K562 (cell line): ENCODE data around the gene LMLN. TPM values are rescaled to one million over a fixed set of nuclear protein-coding genes. Genes with fewer than 3 reads are reported as not detected.

ENCODE experiments used
- ARID3B ChIP-seq: fragments of 250-450 bp; sonication (Bioruptor Pico); IDR thresholded peaks from 2 replicates; pipeline ENCODE4 v1.4.0; 2020; ENCODE audit warnings: borderline replicate concordance
- CC2D1A ChIP-seq: fragments of 450-650 bp; IDR thresholded peaks from 2 replicates; pipeline ENCODE4 v1.6.1; 2017; ENCODE audit warnings: mild to moderate bottlenecking
- CXXC5 ChIP-seq: fragments of 250-450 bp; sonication (Bioruptor Pico); IDR thresholded peaks from 2 replicates; pipeline ENCODE4 v1.8.0; 2022; ENCODE audit warnings: inconsistent platforms, mild to moderate bottlenecking, moderate library complexity
- E2F1 ChIP-seq: sonication (generic); formaldehyde crosslinking; IDR thresholded peaks from 2 replicates; pipeline ENCODE4 v1.8.1; 2023; ENCODE audit warnings: mild to moderate bottlenecking, missing genetic modification reagents, moderate library complexity
- ELF1 ChIP-seq: fragments of 200-800 bp; sonication (Bioruptor generic); IDR thresholded peaks from 2 replicates; pipeline ENCODE4 v1.6.1; 2016; ENCODE audit warnings: missing genetic modification characterization, missing compliant biosample characterization
- EP400 ChIP-seq: fragments of 450-650 bp; IDR thresholded peaks from 2 replicates; pipeline ENCODE4 v1.6.1; 2017; ENCODE audit warnings: antibody characterized with exemption, mild to moderate bottlenecking, moderate library complexity
- ILF3 ChIP-seq: fragments of 450-650 bp; IDR thresholded peaks from 2 replicates; pipeline ENCODE4 v1.6.1; 2018; ENCODE audit warnings: antibody characterized with exemption, mild to moderate bottlenecking, moderate library complexity, borderline replicate concordance
- MAFG ChIP-seq: fragments of 450-650 bp; conservative IDR thresholded peaks from 2 replicates; pipeline ENCODE4 v1.6.1; 2016; ENCODE audit warnings: missing genetic modification characterization, missing compliant biosample characterization
- NCOA1 ChIP-seq: fragments of 450-650 bp; IDR thresholded peaks from 2 replicates; pipeline ENCODE4 v1.6.1; 2016; ENCODE audit warnings: low read depth
- NR3C1 ChIP-seq: sonication (generic); formaldehyde crosslinking; IDR thresholded peaks from 2 replicates; pipeline ENCODE4 v1.8.1; 2022; ENCODE audit warnings: missing genetic modification reagents
- RBM15 ChIP-seq: fragments of 200-400 bp; formaldehyde crosslinking; IDR thresholded peaks from 2 replicates; pipeline ENCODE4 v1.6.1; 2018; ENCODE audit warnings: mild to moderate bottlenecking, low read length, moderate library complexity; ENCODE audit not compliant: insufficient read depth
- SMARCA4 ChIP-seq: fragments of 450-650 bp; IDR thresholded peaks from 2 replicates; pipeline ENCODE4 v1.6.1; 2016
- TAL1 ChIP-seq: fragments of 450-650 bp; IDR thresholded peaks from 2 replicates; pipeline ENCODE4 v1.6.1; 2016; ENCODE audit warnings: mild to moderate bottlenecking
- ZBTB33 ChIP-seq: sonication (generic); formaldehyde crosslinking; IDR thresholded peaks from 2 replicates; pipeline ENCODE4 v1.8.1; 2023; ENCODE audit warnings: mild to moderate bottlenecking, missing genetic modification reagents
- ZNF282 ChIP-seq: sonication (generic); formaldehyde crosslinking; IDR thresholded peaks from 2 replicates; pipeline ENCODE4 v1.8.1; 2023; ENCODE audit warnings: missing genetic modification reagents
- ZSCAN29 ChIP-seq: fragments of 450-650 bp; IDR thresholded peaks from 2 replicates; pipeline ENCODE4 v1.6.1; 2017
- polyA plus RNA-seq, 8 experiments: library from polyadenylated mRNA; depleted of rRNA in 4 of 8; stranded (reverse) in 5 of 8; unstranded in 3 of 8; fragments of >200 nt; fragmentation: Nextera tagmentation in 2 of 8; fragmentation: Illumina TruSeq in 1 of 8; extraction: Ambion mirVana in 2 of 8; extraction: Trizol in 1 of 8; gene quantifications; 2 replicates each; pipeline versions ENCODE4 v1.2.1 to v1.2.3, GENCODE V29; 2011 to 2014; ENCODE audit warnings: inconsistent platforms in 1 of 8, missing spikeins in 1 of 8
- total RNA-seq, 7 experiments: library from RNA; depleted of rRNA in 6 of 7; stranded (reverse); fragments of >200 nt in 6 of 7; fragmentation: Illumina TruSeq in 2 of 7; extraction: Trizol in 2 of 7; gene quantifications; 2 replicates each; pipeline versions ENCODE4 v1.2.1 to v1.2.3, GENCODE V29; 2011 to 2021; ENCODE audit warnings: low replicate concordance in 1 of 7
- TF ChIP-seq, protein P1 (sequence below), 2 experiments: fragments of 450-650 bp in 1 of 2; sonication (generic) in 1 of 2; formaldehyde crosslinking in 1 of 2; IDR thresholded peaks in 1 of 2; conservative IDR thresholded peaks in 1 of 2; 2 replicates each; pipeline versions ENCODE4 v1.6.1 to v1.8.1; 2016 to 2023; ENCODE audit warnings: mild to moderate bottlenecking in 2 of 2, moderate library complexity in 2 of 2, inconsistent platforms in 1 of 2, missing genetic modification reagents in 1 of 2
- TF ChIP-seq, protein P2 (sequence below): fragments of 450-650 bp; IDR thresholded peaks from 2 replicates; pipeline ENCODE4 v1.6.1; 2016; ENCODE audit warnings: mild to moderate bottlenecking
- TF ChIP-seq, protein P3 (sequence below): fragments of 450-650 bp; formaldehyde crosslinking; conservative IDR thresholded peaks from 2 replicates; pipeline ENCODE4 v1.4.0; 2022; ENCODE audit warnings: mild to moderate bottlenecking, missing genetic modification characterization

LMLN gene
- total and polyA plus RNA-seq, 9 of the 15 experiments (the other 6 are each of a cell fraction or from before 2014, with no cell fraction given), result 2.2 to 15.9 (median 6.9) TPM

- no peak; the same call in 1 of the 2 replicates for TF ChIP-seq ZBTB33 (CRISPR knock-in tag)
- no peak for TF ChIP-seq ZNF282 (CRISPR knock-in tag)
- no peak for TF ChIP-seq TAL1
- TF ChIP-seq ZSCAN29, result no peak
- TF ChIP-seq ELF1 (tag), result no peak
- TF ChIP-seq SMARCA4, result no peak
- TF ChIP-seq E2F1 (CRISPR knock-in tag), result no peak
- TF ChIP-seq ILF3, result no peak
- peak; percentile 98 for TF ChIP-seq CXXC5 (CRISPR knock-in tag)
- TF ChIP-seq, protein P1, sequence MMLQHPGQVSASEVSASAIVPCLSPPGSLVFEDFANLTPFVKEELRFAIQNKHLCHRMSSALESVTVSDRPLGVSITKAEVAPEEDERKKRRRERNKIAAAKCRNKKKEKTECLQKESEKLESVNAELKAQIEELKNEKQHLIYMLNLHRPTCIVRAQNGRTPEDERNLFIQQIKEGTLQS (IDR thresholded peaks at IDR 0.05), result no peak
- TF ChIP-seq, protein P1 (CRISPR knock-in tag; conservative IDR thresholded peaks at IDR 0.05), result no peak
- peak; percentile 77 for TF ChIP-seq EP400
- TF ChIP-seq, protein P2, sequence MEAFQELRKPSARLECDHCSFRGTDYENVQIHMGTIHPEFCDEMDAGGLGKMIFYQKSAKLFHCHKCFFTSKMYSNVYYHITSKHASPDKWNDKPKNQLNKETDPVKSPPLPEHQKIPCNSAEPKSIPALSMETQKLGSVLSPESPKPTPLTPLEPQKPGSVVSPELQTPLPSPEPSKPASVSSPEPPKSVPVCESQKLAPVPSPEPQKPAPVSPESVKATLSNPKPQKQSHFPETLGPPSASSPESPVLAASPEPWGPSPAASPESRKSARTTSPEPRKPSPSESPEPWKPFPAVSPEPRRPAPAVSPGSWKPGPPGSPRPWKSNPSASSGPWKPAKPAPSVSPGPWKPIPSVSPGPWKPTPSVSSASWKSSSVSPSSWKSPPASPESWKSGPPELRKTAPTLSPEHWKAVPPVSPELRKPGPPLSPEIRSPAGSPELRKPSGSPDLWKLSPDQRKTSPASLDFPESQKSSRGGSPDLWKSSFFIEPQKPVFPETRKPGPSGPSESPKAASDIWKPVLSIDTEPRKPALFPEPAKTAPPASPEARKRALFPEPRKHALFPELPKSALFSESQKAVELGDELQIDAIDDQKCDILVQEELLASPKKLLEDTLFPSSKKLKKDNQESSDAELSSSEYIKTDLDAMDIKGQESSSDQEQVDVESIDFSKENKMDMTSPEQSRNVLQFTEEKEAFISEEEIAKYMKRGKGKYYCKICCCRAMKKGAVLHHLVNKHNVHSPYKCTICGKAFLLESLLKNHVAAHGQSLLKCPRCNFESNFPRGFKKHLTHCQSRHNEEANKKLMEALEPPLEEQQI, result no peak
- no peak for TF ChIP-seq NR3C1
- no peak for TF ChIP-seq RBM15
- no peak for TF ChIP-seq MAFG (tag)
- TF ChIP-seq ARID3B (CRISPR knock-in tag), result no peak
- TF ChIP-seq CC2D1A, result no peak
- TF ChIP-seq NCOA1, result no peak
- TF ChIP-seq, protein P3, sequence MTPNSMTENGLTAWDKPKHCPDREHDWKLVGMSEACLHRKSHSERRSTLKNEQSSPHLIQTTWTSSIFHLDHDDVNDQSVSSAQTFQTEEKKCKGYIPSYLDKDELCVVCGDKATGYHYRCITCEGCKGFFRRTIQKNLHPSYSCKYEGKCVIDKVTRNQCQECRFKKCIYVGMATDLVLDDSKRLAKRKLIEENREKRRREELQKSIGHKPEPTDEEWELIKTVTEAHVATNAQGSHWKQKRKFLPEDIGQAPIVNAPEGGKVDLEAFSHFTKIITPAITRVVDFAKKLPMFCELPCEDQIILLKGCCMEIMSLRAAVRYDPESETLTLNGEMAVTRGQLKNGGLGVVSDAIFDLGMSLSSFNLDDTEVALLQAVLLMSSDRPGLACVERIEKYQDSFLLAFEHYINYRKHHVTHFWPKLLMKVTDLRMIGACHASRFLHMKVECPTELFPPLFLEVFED, result no peak
These were observed at the start of gene LMLN (continued) for GRCh38 chr3:197959891-197960693.
